NT2/D1 (cell line): ENCODE measurements around the gene ASCL1.

Experiments used
- DNase-seq: peaks from one replicate; pipeline ENCODE4 v3.0.0-alpha.2; 2011; ENCODE audit warnings: low read depth, low spot score
- H3K27me3 ChIP-seq: 2 replicates; pipeline ENCODE4 v1.6.0; 2011; ENCODE audit warnings: mild to moderate bottlenecking; ENCODE audit not compliant: insufficient read length, insufficient read depth
- H3K36me3 ChIP-seq: 2 replicates; pipeline ENCODE4 v1.6.1; 2011; ENCODE audit warnings: mild to moderate bottlenecking, low read length, mixed read lengths; ENCODE audit not compliant: insufficient read depth, insufficient read length
- H3K4me1 ChIP-seq: 2 replicates; pipeline ENCODE4 v1.5.1; 2011; ENCODE audit not compliant: insufficient read depth, insufficient read length
- H3K4me3 ChIP-seq: 2 replicates; pipeline ENCODE4 v1.5.1; 2011; ENCODE audit warnings: low read depth; ENCODE audit not compliant: insufficient read length
- H3K9ac ChIP-seq: 2 replicates; pipeline ENCODE4 v1.6.0; 2011; ENCODE audit warnings: low read depth; ENCODE audit not compliant: insufficient read length
- H3K9me3 ChIP-seq: 2 replicates; pipeline ENCODE4 v1.5.1; 2011; ENCODE audit warnings: mild to moderate bottlenecking, low read length; ENCODE audit not compliant: insufficient read depth
- SUZ12 ChIP-seq: IDR thresholded peaks from 2 replicates; pipeline ENCODE4 v1.6.1; 2011; ENCODE audit not compliant: insufficient read length, insufficient read depth; ENCODE audit errors: extremely low read depth
- YY1 ChIP-seq: IDR thresholded peaks from 2 replicates; pipeline ENCODE4 v1.6.1; 2011; ENCODE audit not compliant: insufficient read length, insufficient read depth
- ZNF274 ChIP-seq: IDR thresholded peaks from 2 replicates; pipeline ENCODE4 v1.6.1; 2011; ENCODE audit warnings: mild to moderate bottlenecking, low read depth, low read length

Gene ASCL1

GRCh38 chr12:102957339-102958050 is at the start of gene ASCL1:
Gene ASCL1, plus strand, starts transcription at chr12:102957674. Its CDS starts 571 bp downstream, at chr12:102958245.
- DNase-seq: no peak
- Histone ChIP-seq H3K27me3 (peaks cover 96% of the 10 kb centered on the region), H3K4me3 (peak within 1 kb of the TSS; percentile 45)

GRCh38 chr12:102907918-102908317 is 49.6 kb upstream of the ASCL1 start:
- TF ChIP-seq YY1: no peak
- TF ChIP-seq ZNF274: no peak
- TF ChIP-seq SUZ12: no peak
- no peaks in the 10 kb centered on the region for H3K4me1 ChIP-seq
- H3K36me3 ChIP-seq: no peaks in the 10 kb centered on the region
- no peak overlapping the region for H3K4me3 ChIP-seq
- H3K9me3 ChIP-seq: no peaks in the 10 kb centered on the region
- H3K9ac ChIP-seq: no peak overlapping the region
- no peaks in the 10 kb centered on the region for H3K27me3 ChIP-seq
- no peak for DNase-seq

More at GRCh38 chr12:102957339-102958050, at the start of gene ASCL1:
- peaks cover 4% of the 10 kb centered on the region for H3K4me1 ChIP-seq
- no peaks in the 10 kb centered on the region for H3K36me3 ChIP-seq
- peak within 1 kb of the TSS; percentile 57 for H3K9ac ChIP-seq
- no peak for TF ChIP-seq YY1
- TF ChIP-seq SUZ12: no peak
- TF ChIP-seq ZNF274: no peak
- no peaks in the 10 kb centered on the region for H3K9me3 ChIP-seq

GRCh38 chr12:102910137-102910536 is 47.3 kb upstream of the ASCL1 start:
- Histone ChIP-seq H3K27me3 (no peaks in the 10 kb centered on the region), H3K36me3 (no peaks in the 10 kb centered on the region), H3K9me3 (no peaks in the 10 kb centered on the region), H3K9ac (no peak overlapping the region), H3K4me3 (no peak overlapping the region), H3K4me1 (no peaks in the 10 kb centered on the region)
- TF ChIP-seq ZNF274: no peak
- TF ChIP-seq SUZ12: no peak
- TF ChIP-seq YY1: no peak
- no peak for DNase-seq

- Histone ChIP-seq H3K36me3 (no peaks in the 10 kb centered on the region), H3K4me3 (no peak overlapping the region), H3K27me3 (no peaks in the 10 kb centered on the region), H3K9ac (no peak overlapping the region), H3K4me1 (no peaks in the 10 kb centered on the region), H3K9me3 (no peaks in the 10 kb centered on the region)
- TF ChIP-seq YY1: no peak
- no peak for TF ChIP-seq SUZ12
- TF ChIP-seq ZNF274: no peak
- no peak for DNase-seq
These were observed 46.7 kb upstream of the ASCL1 start for GRCh38 chr12:102910792-102911191.

GRCh38 chr12:102911320-102911719 is 46.2 kb upstream of the ASCL1 start:
- no peaks in the 10 kb centered on the region for H3K9me3 ChIP-seq
- no peak overlapping the region for H3K9ac ChIP-seq
- TF ChIP-seq SUZ12: no peak
- no peak for DNase-seq
- no peaks in the 10 kb centered on the region for H3K36me3 ChIP-seq
- H3K4me3 ChIP-seq: no peak overlapping the region
- H3K4me1 ChIP-seq: no peaks in the 10 kb centered on the region
- no peaks in the 10 kb centered on the region for H3K27me3 ChIP-seq

- Histone ChIP-seq H3K27me3 (no peaks in the 10 kb centered on the region), H3K9me3 (no peaks in the 10 kb centered on the region), H3K9ac (no peak overlapping the region), H3K4me1 (no peaks in the 10 kb centered on the region), H3K36me3 (no peaks in the 10 kb centered on the region), H3K4me3 (no peak overlapping the region)
- TF ChIP-seq YY1 (no peak), SUZ12 (no peak), ZNF274 (no peak)
- no peak for DNase-seq
These were observed 45.2 kb upstream of the ASCL1 start for GRCh38 chr12:102912258-102912657.

DNA sequence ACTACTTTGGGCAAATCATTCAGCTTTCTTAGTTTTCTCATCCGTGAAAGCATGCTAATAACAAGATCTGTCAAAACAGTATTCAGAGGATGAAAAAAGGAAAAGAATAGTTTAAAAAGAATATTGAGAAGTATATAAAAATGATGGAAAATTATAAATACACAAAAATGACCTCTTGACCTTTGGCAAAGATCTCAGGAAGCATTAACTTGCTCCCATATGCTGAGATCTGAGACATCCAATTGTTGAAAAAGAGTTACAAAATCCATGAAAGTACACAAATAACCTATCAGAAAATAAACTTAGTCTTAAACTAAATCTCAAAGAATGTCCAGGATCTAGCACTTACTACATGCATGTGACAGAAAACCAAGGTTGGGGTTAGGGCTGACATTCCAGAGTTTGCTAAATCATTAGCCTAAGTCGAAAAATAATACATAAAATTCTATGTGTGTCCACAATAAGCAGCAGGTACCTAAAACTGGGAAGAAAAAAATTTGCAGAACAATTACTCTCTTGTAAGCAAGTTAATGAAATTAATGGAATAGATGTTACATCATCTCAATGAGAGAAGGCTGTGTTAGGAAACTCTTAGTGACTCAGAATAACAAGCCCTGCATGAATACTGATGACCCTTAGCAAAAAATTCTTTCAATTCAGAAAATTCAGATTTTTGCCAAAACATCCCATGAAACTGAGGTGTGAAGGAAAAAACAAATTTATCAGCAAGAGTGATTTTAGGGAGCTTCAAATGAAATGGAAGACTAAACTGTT is 43.8 kb upstream of the ASCL1 start:
- Histone ChIP-seq H3K4me3 (no peak overlapping the region), H3K9ac (no peak overlapping the region), H3K27me3 (no peaks in the 10 kb centered on the region), H3K36me3 (no peaks in the 10 kb centered on the region), H3K4me1 (no peaks in the 10 kb centered on the region), H3K9me3 (no peaks in the 10 kb centered on the region)
- TF ChIP-seq SUZ12: no peak
- no peak for TF ChIP-seq YY1
- TF ChIP-seq ZNF274: no peak
- no peak for DNase-seq
